ENCODE results near the gene ITGBL1.

The ITGBL1 gene

DNA sequence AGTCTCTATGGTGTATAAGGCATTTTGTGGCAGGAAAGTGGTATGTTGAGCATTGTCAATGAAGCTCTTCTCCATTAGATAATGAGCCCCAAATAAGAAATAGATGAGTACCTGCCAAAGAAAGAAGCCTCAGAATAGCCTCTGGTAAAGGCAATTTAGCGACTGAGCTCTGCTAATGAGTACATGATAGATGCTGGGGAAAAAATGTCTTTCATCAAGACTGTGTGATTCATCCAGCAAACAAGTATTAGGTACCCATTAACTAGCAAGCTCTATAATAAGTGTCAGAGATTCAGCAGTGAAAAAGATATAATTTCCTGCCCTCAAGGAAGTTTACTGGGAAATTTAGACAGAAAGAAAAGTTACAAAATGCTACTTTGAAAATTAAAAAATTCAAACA is 294.6 kb downstream of the ITGBL1 start:
- no peak overlapping the region for H3K27ac ChIP-seq
- TF ChIP-seq, protein P1, sequence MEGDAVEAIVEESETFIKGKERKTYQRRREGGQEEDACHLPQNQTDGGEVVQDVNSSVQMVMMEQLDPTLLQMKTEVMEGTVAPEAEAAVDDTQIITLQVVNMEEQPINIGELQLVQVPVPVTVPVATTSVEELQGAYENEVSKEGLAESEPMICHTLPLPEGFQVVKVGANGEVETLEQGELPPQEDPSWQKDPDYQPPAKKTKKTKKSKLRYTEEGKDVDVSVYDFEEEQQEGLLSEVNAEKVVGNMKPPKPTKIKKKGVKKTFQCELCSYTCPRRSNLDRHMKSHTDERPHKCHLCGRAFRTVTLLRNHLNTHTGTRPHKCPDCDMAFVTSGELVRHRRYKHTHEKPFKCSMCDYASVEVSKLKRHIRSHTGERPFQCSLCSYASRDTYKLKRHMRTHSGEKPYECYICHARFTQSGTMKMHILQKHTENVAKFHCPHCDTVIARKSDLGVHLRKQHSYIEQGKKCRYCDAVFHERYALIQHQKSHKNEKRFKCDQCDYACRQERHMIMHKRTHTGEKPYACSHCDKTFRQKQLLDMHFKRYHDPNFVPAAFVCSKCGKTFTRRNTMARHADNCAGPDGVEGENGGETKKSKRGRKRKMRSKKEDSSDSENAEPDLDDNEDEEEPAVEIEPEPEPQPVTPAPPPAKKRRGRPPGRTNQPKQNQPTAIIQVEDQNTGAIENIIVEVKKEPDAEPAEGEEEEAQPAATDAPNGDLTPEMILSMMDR (conservative IDR thresholded peaks at IDR 0.05): no peak

DNA sequence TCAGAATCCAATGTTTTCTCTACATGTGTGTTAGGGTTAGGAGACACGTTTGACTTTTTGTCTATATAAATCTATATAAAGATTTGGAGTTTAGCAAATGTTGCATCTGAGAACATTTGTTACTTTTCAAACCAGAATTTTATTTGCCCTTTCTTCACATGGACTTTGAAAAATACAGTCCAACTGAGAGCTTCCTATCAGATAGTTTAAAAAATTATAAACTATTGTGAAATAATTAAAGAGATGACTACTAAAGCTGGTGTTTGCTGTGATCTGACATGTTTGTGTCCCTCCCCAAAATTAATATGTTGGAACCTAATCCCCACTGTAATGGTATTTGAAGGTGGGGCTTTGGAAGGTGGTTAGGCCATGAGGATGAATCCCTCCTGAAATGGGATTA is 297.1 kb downstream of the ITGBL1 start:
- TF ChIP-seq, protein P1 (conservative IDR thresholded peaks at IDR 0.05): no peak
- H3K27ac ChIP-seq: no peak overlapping the region

DNA sequence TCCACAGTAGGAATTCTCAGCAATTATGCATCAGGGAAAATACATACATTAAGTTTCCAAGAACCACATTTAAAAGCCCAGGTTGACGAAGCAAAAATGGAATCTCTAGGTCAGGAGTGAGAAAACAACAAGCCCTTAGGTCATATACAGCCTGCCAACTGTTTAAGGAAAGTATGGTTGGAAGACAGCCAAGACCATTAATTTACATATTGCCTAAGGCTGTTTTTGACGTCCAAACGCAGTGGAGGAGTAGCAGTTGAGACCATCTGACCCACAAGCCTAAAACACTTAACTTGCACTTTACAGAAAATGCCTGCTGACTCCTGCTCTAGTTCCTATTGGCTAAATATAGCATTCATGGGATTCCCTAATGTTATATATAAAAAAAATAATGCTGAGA is 299.0 kb downstream of the ITGBL1 start:
- H3K27ac ChIP-seq: no peak overlapping the region
- TF ChIP-seq, protein P1 (conservative IDR thresholded peaks at IDR 0.05): no peak

GRCh38 chr13:101752432-101752831 is 300.0 kb downstream of the ITGBL1 start:
- no peak overlapping the region for H3K27ac ChIP-seq
- TF ChIP-seq, protein P1 (conservative IDR thresholded peaks at IDR 0.05): no peak

DNA sequence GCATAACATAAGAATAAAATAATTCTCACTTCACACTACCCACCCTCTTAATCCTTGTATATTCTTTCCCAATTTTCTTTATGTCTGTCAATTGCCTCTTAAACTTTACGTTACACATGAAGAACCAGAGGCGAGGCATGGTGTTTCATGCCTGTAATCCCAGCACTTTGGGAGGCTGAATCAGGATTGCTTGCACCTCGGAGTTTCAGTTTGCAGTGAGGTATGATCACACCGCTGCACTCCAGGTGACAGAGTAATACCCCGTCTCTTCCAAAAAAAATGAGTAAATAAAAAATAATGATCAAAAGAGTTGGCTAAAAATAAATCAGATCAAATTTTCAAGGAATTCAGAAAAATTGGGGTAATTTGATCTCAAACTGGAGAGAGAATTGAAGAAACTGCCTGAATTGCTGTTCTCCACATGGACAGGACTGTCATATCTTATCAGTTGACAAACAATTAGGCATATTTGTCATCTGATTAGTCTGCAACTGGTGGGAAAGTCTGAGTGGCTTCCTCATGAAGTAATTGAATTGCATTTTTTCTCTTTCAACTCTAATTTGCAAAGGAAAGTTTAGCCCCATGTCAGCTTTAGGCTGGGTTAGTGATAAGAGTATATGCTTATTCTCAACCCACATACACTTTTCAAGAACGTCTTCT is 302.9 kb downstream of the ITGBL1 start:
- TF ChIP-seq, protein P1 (conservative IDR thresholded peaks at IDR 0.05): no peak
- no peak overlapping the region for H3K27ac ChIP-seq

DNA sequence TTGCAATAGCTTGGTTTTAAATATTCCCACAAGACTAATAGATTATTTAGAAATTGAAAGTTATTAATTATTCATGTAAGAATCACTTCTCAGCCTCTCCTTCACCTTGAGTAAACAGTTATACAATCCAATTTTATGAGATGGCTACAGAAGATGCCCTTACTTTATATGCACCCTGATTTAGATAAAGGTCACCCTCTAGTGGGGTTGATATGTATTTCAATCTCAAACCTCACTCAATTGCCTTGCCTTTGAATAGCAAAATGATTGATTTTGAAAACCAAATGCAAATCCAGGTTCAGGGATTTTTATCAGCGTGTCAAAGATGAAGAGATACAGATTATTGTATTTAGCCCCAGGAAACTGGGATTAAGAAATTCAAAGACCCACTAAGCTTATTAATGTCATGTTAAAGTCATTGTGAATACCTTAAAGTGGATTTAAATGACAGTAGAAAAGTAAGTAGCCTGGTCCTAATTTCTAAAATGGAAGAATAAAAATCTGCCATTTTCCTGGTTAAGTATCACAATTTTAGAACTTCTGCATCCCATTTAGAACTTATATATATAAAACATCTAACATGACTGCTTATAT is 305.1 kb downstream of the ITGBL1 start:
- TF ChIP-seq, protein P1 (conservative IDR thresholded peaks at IDR 0.05): peak; percentile 78
- H3K27ac ChIP-seq: no peak overlapping the region

DNA sequence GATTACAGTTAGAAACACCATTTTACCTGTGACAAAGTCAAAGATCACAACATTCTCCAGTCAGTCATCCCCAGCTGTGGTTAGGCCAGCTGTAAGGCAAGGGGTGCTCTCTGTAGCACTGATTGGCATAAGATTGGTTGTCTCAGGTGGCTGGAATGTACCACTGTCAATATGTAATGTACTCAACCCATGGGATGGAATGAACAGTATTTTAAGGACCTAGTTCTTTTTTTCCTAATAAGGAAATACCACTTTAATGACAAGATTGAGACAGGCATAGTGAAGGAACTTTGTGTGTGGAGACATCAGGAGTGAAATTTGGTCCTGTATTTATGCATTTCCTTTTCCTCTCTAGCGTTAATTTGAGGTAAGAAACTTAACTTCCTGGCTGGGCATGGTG is 310.7 kb downstream of the ITGBL1 start:
- no peak overlapping the region for H3K27ac ChIP-seq
- TF ChIP-seq, protein P1 (conservative IDR thresholded peaks at IDR 0.05): no peak
